GM21723 (cell line): Measurements from ENCODE around the gene NUAK1.
"Not testable (repeated sequence)": the region's sequence is repeated elsewhere in the genome, so short reads cannot be mapped to it uniquely, and the experiment has no call there.

ENCODE experiments used
- ATAC-seq: cut with Tn5 transposase; IDR thresholded peaks from one replicate; pipeline ENCODE4 v1.9.1; 2021; ENCODE audit warnings: mild to moderate bottlenecking, moderate library complexity; ENCODE audit not compliant: unreplicated experiment

NUAK1 gene

GRCh38 chr12:106149096-106149784, 10.5 kb upstream of the NUAK1 start:
- no peak for ATAC-seq

GRCh38 chr12:106147956-106148355, 9.2 kb upstream of the NUAK1 start:
- no peak for ATAC-seq

GRCh38 chr12:106146987-106147386, 8.2 kb upstream of the NUAK1 start:
- ATAC-seq = no peak

- ATAC-seq = no peak
Measured at GRCh38 chr12:106145539-106146447, 7.0 kb upstream of the NUAK1 start.

GRCh38 chr12:106144847-106145246, 6.1 kb upstream of the NUAK1 start:
- no peak for ATAC-seq

GRCh38 chr12:106142591-106143261, 4.0 kb upstream of the NUAK1 start:
- ATAC-seq = no peak

- ATAC-seq = not testable (repeated sequence)
Measured at GRCh38 chr12:106141920-106142319, 3.2 kb upstream of the NUAK1 start.

- ATAC-seq = no peak
Measured at GRCh38 chr12:106141452-106141851, 2.7 kb upstream of the NUAK1 start.

GRCh38 chr12:106141003-106141402, 2.2 kb upstream of the NUAK1 start:
- ATAC-seq = no peak

GRCh38 chr12:106140223-106140986, 1.7 kb upstream of the NUAK1 start:
- no peak for ATAC-seq

GRCh38 chr12:106139422-106140171, 843 bp upstream of the NUAK1 start:
- no peak for ATAC-seq

- ATAC-seq = no peak
Measured at GRCh38 chr12:106138357-106138632, 459 bp downstream of the NUAK1 start.

GRCh38 chr12:106137530-106138356, 1.0 kb downstream of the NUAK1 start:
- ATAC-seq = no peak

- ATAC-seq = no peak
Measured at GRCh38 chr12:106136263-106136662, 2.5 kb downstream of the NUAK1 start.

GRCh38 chr12:106135781-106136180, 3.0 kb downstream of the NUAK1 start:
- no peak for ATAC-seq

GRCh38 chr12:106135075-106135474, 3.7 kb downstream of the NUAK1 start:
- no peak for ATAC-seq

GRCh38 chr12:106134294-106134949, 4.3 kb downstream of the NUAK1 start:
- no peak for ATAC-seq

GRCh38 chr12:106133136-106134087, 5.3 kb downstream of the NUAK1 start:
- ATAC-seq = no peak
